GM19397 (cell line): ENCODE data around the gene SV2B.

Source experiments
- ATAC-seq: cut with Tn5 transposase; IDR thresholded peaks from one replicate; pipeline ENCODE4 v1.9.1; 2021; ENCODE audit warnings: mild to moderate bottlenecking, moderate library complexity; ENCODE audit not compliant: unreplicated experiment

The SV2B gene

GRCh38 chr15:91225741-91226140 lies 125.7 kb downstream of the SV2B start:
- no peak for ATAC-seq

DNA sequence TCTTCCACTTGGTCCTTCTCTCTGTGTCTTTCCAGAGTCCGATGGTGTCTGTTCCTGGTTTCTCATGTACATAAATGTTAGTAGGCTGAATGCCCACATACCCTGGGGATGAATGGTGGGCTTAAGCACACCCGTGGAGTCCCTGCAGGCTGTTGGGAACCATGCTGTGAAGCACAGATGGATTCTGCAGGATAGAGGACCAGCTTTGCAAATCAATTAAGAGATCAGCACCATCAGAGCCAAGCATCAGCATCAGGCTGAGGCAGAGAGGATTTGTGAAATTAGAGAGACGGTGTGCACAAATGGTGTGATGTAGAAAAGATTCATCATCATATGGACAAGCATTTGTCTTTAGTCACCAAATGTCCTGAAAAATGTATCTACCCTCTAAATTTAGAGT lies 127.1 kb downstream of the SV2B start:
- ATAC-seq, result no peak

- ATAC-seq, result no peak
These were observed 127.7 kb downstream of the SV2B start for GRCh38 chr15:91227766-91228165.

GRCh38 chr15:91228383-91228782 lies 128.3 kb downstream of the SV2B start:
- no peak for ATAC-seq

DNA sequence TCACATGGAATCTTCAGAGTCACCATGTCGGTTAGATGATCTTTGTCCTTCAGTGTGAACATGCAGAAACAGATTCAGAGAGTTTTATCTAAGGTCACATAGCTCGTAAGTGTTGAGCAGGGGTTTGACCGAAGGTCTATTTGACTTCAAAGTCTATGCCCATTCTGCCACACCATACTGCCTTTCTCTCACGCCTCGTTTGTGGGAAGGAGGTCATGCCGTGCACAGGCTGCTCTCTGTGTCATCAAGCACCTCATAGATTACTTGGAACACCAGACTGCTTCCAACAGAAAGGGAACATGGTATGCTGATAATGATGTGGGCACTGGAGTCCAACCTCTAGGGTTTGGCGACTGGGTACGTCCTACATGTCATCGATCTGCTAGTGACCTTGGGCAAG lies 128.8 kb downstream of the SV2B start:
- ATAC-seq, result no peak

- ATAC-seq, result no peak
These were observed 131.6 kb downstream of the SV2B start for GRCh38 chr15:91231703-91232102.

GRCh38 chr15:91234759-91235158 lies 134.7 kb downstream of the SV2B start:
- no peak for ATAC-seq

DNA sequence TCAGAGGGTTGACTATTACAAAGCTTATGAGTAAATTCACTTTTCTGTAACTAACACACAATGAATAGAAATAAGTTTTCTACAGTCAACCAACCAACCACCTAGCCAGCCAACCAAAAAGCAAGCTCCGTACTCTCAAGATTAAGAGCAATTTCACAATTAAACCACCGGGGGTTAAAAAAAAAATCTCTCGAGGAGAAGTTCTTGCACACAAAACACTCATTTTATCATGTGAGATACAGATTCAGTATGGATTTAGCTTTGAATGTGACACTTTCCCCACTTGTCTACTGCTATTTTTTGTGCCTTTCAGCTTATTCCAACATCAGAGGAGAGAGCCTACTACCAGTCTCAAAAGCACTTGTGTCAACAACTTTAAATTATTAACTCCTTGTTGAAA lies 135.3 kb downstream of the SV2B start:
- no peak for ATAC-seq

DNA sequence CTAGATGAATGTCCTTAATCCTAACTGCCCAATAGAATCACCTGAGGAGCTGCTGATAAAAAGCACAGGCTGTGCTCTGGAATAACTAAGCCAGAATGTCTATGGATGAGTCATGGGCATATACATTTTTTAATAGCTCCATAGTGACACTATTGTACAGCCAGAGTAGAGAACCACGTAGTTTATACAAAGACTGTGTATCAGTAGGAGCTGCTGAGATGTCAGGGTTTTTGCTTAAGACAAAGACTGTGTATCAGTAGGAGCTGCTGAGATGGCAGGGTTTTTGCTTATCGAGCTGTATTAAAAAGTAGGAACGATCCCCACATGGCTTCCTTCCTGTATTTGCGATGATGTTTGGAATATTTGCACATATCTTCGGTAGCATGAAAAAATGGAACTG lies 137.4 kb downstream of the SV2B start:
- no peak for ATAC-seq

DNA sequence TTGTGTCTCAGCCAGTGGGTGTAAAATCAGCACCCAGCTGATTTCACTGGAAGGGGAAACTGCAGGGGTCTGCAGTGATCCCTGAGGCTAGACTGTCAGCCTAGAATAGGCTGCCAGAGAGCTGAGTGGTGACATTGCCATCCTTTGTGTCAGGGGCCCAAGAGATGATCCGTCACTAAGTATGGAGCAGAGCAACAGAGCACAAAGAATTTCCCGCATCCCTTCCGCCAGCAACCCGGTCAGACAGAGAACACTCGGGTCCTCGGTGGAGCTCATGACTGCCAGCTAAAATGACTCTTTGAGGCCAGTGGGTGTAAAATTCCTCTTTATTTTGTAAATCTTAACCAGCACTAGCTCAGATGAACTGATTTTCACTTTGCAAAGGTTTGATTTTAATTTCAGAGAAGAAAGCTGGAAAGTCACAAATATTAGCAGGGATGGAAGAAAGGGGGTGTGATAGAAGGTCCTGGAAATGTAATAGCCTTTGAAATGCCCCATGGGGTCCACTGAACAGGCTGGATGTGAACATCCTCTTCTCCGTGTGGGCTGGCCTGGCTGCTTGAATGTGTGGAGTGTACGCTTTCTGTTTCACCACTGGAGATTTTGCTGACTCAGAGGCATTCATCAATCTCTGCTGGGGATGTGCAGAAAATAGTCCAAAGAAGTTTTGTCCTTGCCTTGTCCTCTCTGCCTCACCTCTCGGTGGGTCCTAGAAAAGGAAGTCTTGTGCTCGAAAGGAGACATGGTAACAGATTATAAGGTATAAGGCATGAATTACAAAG lies 138.8 kb downstream of the SV2B start:
- ATAC-seq, result no peak

DNA sequence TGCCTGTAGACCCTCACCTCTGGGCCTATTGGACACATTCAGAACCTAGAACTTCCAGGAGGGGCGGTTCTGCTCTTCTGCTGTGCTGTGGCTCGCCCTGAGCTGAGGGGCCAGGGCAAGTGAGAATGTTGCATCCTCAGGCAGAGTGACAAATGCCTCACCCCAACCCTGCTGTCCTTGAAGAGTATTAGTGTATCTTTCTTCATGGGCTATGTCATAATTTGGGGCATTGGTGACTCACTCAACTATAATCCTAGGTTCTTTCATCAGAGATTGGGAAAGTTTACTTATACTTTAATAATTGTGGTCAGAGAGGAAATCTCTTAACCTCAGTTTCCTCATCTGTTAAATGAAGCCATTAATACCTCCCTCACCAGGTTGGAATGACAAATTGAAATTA lies 143.8 kb downstream of the SV2B start:
- no peak for ATAC-seq

DNA sequence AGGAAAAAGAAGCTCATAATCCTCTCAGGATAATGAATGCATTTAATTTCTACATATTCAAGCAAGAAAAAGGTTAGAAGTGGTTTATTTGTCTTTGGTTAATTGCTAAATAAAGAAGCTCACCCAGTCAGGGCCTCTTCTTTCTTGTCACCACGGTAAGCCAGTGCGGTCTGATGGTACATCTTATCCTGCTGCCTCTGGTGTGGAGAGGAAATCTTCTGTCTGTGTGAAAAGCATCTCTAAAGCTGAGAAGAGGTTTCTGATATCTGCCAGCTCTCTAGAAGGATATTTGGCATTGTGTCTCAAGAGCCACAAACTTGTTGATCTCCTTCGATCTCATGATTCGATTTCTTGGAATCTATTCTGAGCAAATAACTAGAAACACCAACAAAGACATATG lies 144.9 kb downstream of the SV2B start:
- no peak for ATAC-seq

DNA sequence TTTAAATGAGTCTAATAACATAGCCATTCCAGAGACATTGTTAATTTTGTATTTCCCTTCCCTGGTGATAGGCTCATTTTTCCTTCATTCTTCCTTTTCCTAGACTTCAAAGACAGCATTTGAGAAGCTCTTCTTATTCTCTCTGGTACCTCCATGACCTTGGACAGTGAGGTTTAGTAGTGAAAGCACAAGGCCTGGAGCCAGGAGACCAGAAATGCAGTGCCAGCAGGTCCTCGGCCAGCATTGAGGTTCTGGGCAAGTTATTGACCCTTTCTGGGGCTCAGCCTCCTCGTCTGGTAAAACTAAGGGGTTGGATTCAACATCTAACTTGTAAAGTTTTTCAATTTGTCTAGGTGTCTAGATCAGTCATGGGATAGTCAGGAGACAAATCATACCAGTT lies 146.9 kb downstream of the SV2B start:
- no peak for ATAC-seq

- no peak for ATAC-seq
These were observed 149.5 kb downstream of the SV2B start for GRCh38 chr15:91249591-91249990.

DNA sequence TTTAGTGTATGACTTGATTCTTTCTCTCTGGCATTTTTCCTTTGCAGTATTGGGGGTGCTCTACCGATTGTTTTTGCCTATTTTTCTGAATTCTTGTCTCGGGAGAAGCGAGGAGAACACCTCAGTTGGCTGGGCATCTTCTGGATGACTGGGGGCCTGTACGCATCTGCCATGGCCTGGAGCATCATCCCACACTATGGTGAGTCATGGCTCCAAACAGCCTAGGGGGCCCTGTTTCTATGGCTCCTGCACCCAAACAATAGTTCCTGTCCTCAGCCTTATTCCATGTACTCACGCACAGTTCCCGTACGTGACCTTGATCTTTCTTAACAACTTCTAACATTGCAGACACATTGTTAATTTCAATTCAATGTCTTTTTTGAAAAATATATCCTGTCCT lies 152.3 kb downstream of the SV2B start:
- no peak for ATAC-seq

- ATAC-seq, result no peak
These were observed 152.7 kb downstream of the SV2B start for GRCh38 chr15:91252756-91253155.

GRCh38 chr15:91253605-91254004 lies 153.5 kb downstream of the SV2B start:
- ATAC-seq, result no peak

GRCh38 chr15:91254766-91255165 lies 154.7 kb downstream of the SV2B start:
- ATAC-seq, result no peak

GRCh38 chr15:91255670-91256192 lies 155.7 kb downstream of the SV2B start:
- no peak for ATAC-seq

GRCh38 chr15:91257746-91258414 lies 157.8 kb downstream of the SV2B start:
- ATAC-seq, result no peak

GRCh38 chr15:91258415-91258759 lies 158.3 kb downstream of the SV2B start:
- no peak for ATAC-seq

DNA sequence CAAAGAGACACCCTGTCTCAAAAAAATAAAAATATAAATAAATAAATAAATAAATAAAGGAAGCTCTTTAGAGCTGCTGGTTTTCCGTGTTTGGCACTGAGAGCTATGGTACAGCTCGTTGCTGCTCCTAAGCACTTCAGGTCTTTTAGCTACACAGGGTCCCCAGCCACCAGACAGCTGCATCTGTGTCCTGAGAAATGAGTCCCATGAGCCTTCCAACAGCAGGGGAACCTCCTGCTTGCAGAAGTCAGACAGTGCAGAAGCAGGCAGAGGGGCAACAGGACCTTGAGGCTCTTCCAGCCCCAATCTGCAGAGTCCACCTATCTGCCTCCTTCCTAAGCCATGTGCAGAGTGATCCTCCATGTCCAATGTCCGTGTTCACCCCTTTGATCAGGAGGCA lies 159.0 kb downstream of the SV2B start:
- no peak for ATAC-seq

- no peak for ATAC-seq
These were observed 161.3 kb downstream of the SV2B start for GRCh38 chr15:91261345-91261744.
